BLaER1 treated with 17β-estradiol and CSF1 and Interleukin-3, amounts not matched to agents 10 nM and 100 nM (cell line): ENCODE results near the gene TNFRSF18.

Source experiments
- H3K27ac ChIP-seq, 11 experiments: shearing (Covaris generic); formaldehyde crosslinking; 2 replicates each; pipeline ENCODE4 v1.8.1; 2022
- H3K27me3 ChIP-seq, 11 experiments: shearing (Covaris generic); formaldehyde crosslinking; 2 replicates each; pipeline ENCODE4 v1.8.1; 2022
- H3K36me3 ChIP-seq, 11 experiments: shearing (Covaris generic); formaldehyde crosslinking; 2 replicates each; pipeline ENCODE4 v1.8.1; 2022
- H3K4me1 ChIP-seq, 10 experiments: shearing (Covaris generic); formaldehyde crosslinking; 2 replicates each; pipeline ENCODE4 v1.8.1; 2022
- H3K4me2 ChIP-seq, 11 experiments: shearing (Covaris generic); formaldehyde crosslinking; 2 replicates each; pipeline ENCODE4 v1.8.1; 2022
- H3K4me3 ChIP-seq, 10 experiments: shearing (Covaris generic); formaldehyde crosslinking; 2 replicates each; pipeline ENCODE4 v1.8.1; 2022
- H3K9ac ChIP-seq, 11 experiments: shearing (Covaris generic); formaldehyde crosslinking; 2 replicates each; pipeline ENCODE4 v1.8.1; 2022
- H3K9me3 ChIP-seq, 11 experiments: shearing (Covaris generic); formaldehyde crosslinking; replicated peaks in 1 of 11; 2 replicates each; pipeline ENCODE4 v1.8.1; 2022
- H4K20me1 ChIP-seq, 11 experiments: shearing (Covaris generic); formaldehyde crosslinking; 2 replicates each; pipeline ENCODE4 v1.8.1; 2022
- Cebpa-rat ChIP-seq, 11 experiments: shearing (Covaris generic); IDR thresholded peaks; 2 replicates each; pipeline ENCODE4 v1.8.1; 2022

Gene TNFRSF18

DNA sequence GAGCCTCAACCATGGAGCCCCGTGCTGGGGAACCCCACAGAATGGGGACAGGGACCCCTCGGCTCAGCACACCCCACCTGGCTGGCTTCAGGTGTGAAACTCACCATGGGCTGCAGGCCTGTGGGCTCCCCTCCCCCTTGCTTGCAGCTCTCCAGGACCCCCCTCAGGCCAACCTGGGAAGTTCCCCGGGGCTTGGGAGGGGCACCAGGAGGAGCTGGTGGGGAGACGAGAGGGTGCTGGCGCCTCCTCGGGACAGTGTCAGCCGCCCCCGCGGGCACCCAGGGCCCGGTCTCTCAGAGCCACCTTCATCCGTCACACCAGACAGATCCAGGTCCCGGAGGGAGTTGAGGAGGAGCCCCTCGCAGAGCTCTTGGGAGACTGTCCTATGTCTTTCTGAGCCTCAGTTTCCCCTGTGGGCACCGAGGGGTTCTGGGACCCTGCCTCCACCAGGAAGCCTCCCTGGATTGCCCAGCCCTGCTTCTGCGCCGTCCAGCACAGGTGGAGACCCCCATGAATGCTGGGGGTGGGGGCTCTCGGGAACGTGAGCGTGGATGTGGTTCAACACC lies 657 bp upstream of the TNFRSF18 start:
- H3K36me3 ChIP-seq, result no peaks in the 10 kb centered on the region
- peak overlapping the region in 1 of 11 experiments; percentile 18; a peak in 1 of 22 replicates for H3K27ac ChIP-seq
- H3K4me1 ChIP-seq, result peaks cover 69 to 74% (median 72%) of the 10 kb centered on the region in 10 experiments
- H3K27me3 ChIP-seq, result peaks cover 20 to 70% (median 37%) of the 10 kb centered on the region in 11 experiments
- peak overlapping the region; percentile 90 to 99 (median 97) for H3K4me2 ChIP-seq
- H3K9me3 ChIP-seq, result no peaks in the 10 kb centered on the region; a peak in 1 of 22 replicates
- peaks cover 0 to 66% (median 41%) of the 10 kb centered on the region in 11 experiments; a peak in 16 of 22 replicates for H4K20me1 ChIP-seq
- H3K4me3 ChIP-seq, result peak overlapping the region in 8 of 10 experiments; percentile 1 to 61 (median 49); a peak in 12 of 20 replicates
- H3K9ac ChIP-seq, result peak overlapping the region in 2 of 11 experiments; percentile 23 to 55; a peak in 1 of 22 replicates
- TF ChIP-seq Cebpa-rat (IDR thresholded peaks at IDR 0.05), result no peak

DNA sequence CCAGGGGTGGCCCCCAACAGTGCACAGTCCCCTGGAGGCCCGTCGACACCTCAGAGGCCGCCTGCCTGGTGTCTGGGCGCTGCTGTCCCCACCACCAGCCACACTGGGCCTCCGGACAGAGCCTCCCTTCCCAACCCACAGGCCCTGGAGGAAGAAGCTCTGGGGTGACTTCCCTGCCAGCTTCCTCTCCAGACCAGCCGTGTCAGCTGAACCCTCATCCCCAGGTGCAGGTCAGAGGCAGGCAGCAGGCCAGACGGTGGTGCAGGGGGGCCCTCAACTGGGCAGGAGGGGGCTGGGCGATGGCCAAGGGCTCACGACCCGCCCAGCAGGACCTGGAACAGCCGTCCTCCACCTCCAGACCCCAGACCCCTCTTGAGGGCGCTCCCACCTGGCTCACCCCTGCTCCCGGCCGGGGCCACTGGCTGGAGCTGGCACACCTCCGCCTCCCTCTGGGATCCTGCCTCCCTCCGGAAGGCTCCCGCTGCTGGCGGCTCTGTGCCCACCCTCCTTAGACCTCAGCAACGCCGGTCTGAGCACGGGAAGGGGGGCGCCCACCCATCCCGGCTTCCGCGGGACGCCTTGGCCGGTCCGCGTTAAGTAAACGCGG lies 520 bp downstream of the TNFRSF18 start:
- H3K4me2 ChIP-seq, result peak overlapping the region; percentile 90 to 99 (median 97)
- no peaks in the 10 kb centered on the region; a peak in 1 of 22 replicates for H3K9me3 ChIP-seq
- peak overlapping the region; percentile 1 to 61 (median 46); a peak in 19 of 20 replicates for H3K4me3 ChIP-seq
- H4K20me1 ChIP-seq, result peaks cover 0 to 54% (median 31%) of the 10 kb centered on the region in 11 experiments; a peak in 16 of 22 replicates
- no peak for TF ChIP-seq Cebpa-rat (IDR thresholded peaks at IDR 0.05)
- H3K27ac ChIP-seq, result 0 out of 22 replicates have a peak overlapping the region, but pooled peaks of 1 of the 11 experiments have one; percentile 3
- no peaks in the 10 kb centered on the region for H3K36me3 ChIP-seq
- H3K4me1 ChIP-seq, result peaks cover 57 to 63% (median 61%) of the 10 kb centered on the region in 10 experiments
- H3K27me3 ChIP-seq, result peaks cover 25 to 72% (median 45%) of the 10 kb centered on the region in 11 experiments
- peak overlapping the region in 10 of 11 experiments; percentile 21 to 69 (median 56); a peak in 17 of 22 replicates for H3K9ac ChIP-seq

GRCh38 chr1:1204998-1205768 lies 1.2 kb downstream of the TNFRSF18 start:
- Histone ChIP-seq H3K9me3 (no peaks in the 10 kb centered on the region; a peak in 1 of 22 replicates), H3K27ac (no peak overlapping the region), H3K4me2 (peak overlapping the region; percentile 90 to 99 (median 97)), H4K20me1 (peaks cover 0 to 47% (median 30%) of the 10 kb centered on the region in 11 experiments; a peak in 16 of 22 replicates), H3K27me3 (peaks cover 32 to 74% (median 44%) of the 10 kb centered on the region in 11 experiments), H3K36me3 (no peaks in the 10 kb centered on the region), H3K4me3 (peak overlapping the region in 5 of 10 experiments; percentile 39 to 57 (median 48); a peak in 7 of 20 replicates), H3K9ac (peak overlapping the region in 6 of 11 experiments; percentile 51 to 69 (median 58); a peak in 8 of 22 replicates), H3K4me1 (peaks cover 56 to 62% (median 61%) of the 10 kb centered on the region in 10 experiments)
- TF ChIP-seq Cebpa-rat (IDR thresholded peaks at IDR 0.05), result no peak

- H3K9ac ChIP-seq, result no peak overlapping the region
- no peak overlapping the region for H3K27ac ChIP-seq
- TF ChIP-seq Cebpa-rat (IDR thresholded peaks at IDR 0.05), result no peak
- H4K20me1 ChIP-seq, result peaks cover 0 to 41% (median 26%) of the 10 kb centered on the region in 11 experiments; a peak in 16 of 22 replicates
- H3K27me3 ChIP-seq, result peaks cover 35 to 71% (median 45%) of the 10 kb centered on the region in 11 experiments
- no peaks in the 10 kb centered on the region for H3K36me3 ChIP-seq
- H3K4me2 ChIP-seq, result peak overlapping the region; percentile 90 to 99 (median 97); a peak in 14 of 22 replicates
- no peaks in the 10 kb centered on the region; a peak in 1 of 22 replicates for H3K9me3 ChIP-seq
- no peak overlapping the region for H3K4me3 ChIP-seq
- peaks cover 49 to 62% (median 59%) of the 10 kb centered on the region in 10 experiments for H3K4me1 ChIP-seq
These were observed 1.9 kb downstream of the TNFRSF18 start for GRCh38 chr1:1204425-1204920.

GRCh38 chr1:1203561-1204424 lies 2.6 kb downstream of the TNFRSF18 start:
- no peak overlapping the region for H3K4me2 ChIP-seq
- no peak for TF ChIP-seq Cebpa-rat (IDR thresholded peaks at IDR 0.05)
- peaks cover 0 to 36% (median 19%) of the 10 kb centered on the region in 11 experiments; a peak in 15 of 22 replicates for H4K20me1 ChIP-seq
- H3K4me3 ChIP-seq, result no peak overlapping the region
- H3K9ac ChIP-seq, result no peak overlapping the region
- peaks cover 30 to 66% (median 41%) of the 10 kb centered on the region in 11 experiments for H3K27me3 ChIP-seq
- H3K4me1 ChIP-seq, result peaks cover 42 to 60% (median 53%) of the 10 kb centered on the region in 10 experiments
- H3K36me3 ChIP-seq, result no peaks in the 10 kb centered on the region
- no peak overlapping the region for H3K27ac ChIP-seq
- H3K9me3 ChIP-seq, result no peaks in the 10 kb centered on the region; a peak in 1 of 22 replicates

DNA sequence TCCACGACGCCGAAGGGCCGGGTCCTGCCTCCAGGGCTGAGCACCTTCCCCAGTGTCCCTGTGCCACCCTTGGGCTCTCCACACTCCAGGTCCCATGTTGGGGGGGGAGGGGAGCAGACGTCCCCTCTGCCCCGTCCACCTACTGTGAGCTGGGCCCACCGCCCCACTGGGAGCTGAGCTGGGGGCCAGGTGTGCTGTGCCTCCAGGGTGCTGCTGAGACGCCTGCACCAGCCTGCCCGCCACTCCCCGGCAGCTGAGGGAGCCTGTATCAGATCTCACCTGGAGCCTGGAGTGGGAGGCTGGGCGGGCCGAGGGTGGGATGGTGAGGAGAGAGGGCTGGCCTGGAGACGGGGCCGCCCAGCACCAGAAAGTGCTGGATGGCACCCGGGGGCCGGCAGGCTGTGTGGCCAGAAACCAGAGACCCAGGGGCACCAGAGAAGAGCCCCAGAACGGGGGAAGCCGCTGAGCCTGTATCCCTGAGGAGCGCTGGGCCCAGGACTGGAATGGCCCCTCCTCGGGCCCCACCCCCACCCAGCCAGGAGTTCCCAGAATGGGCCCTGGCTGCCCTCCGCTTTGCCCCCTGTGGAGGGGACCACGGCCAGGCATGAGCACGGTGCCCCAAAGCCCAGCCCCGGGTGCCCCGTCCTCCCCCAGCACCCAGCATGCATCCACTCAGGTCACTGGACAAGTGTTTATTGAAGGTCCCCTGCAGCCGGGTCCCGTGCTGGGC lies 3.4 kb downstream of the TNFRSF18 start:
- peaks cover 0 to 32% (median 19%) of the 10 kb centered on the region in 11 experiments; a peak in 14 of 22 replicates for H4K20me1 ChIP-seq
- H3K27ac ChIP-seq, result no peak overlapping the region
- no peak overlapping the region for H3K4me2 ChIP-seq
- H3K4me3 ChIP-seq, result no peak overlapping the region
- H3K9me3 ChIP-seq, result no peaks in the 10 kb centered on the region; a peak in 1 of 22 replicates
- H3K36me3 ChIP-seq, result no peaks in the 10 kb centered on the region
- H3K4me1 ChIP-seq, result peaks cover 35 to 56% (median 47%) of the 10 kb centered on the region in 10 experiments
- no peak overlapping the region for H3K9ac ChIP-seq
- no peak for TF ChIP-seq Cebpa-rat (IDR thresholded peaks at IDR 0.05)
- H3K27me3 ChIP-seq, result peaks cover 30 to 66% (median 41%) of the 10 kb centered on the region in 11 experiments
